H54 (cell line): Measurements from ENCODE around the gene FAM187B.

Source experiments
- DNase-seq: peaks from one replicate; pipeline ENCODE4 v3.0.0; 2011; ENCODE audit warnings: low spot score, mixed read lengths; ENCODE audit not compliant: insufficient read length
- FAIRE-seq: peaks from 3 replicates; lab custom pipeline; 2011; peaks lifted over from hg19 to GRCh38; lab: Jason Lieb, UNC
- POLR2A ChIP-seq: IDR thresholded peaks from 2 replicates; pipeline ENCODE4 v1.6.1; 2011; ENCODE audit warnings: low read depth, mild to moderate bottlenecking, low read length

Gene FAM187B

DNA sequence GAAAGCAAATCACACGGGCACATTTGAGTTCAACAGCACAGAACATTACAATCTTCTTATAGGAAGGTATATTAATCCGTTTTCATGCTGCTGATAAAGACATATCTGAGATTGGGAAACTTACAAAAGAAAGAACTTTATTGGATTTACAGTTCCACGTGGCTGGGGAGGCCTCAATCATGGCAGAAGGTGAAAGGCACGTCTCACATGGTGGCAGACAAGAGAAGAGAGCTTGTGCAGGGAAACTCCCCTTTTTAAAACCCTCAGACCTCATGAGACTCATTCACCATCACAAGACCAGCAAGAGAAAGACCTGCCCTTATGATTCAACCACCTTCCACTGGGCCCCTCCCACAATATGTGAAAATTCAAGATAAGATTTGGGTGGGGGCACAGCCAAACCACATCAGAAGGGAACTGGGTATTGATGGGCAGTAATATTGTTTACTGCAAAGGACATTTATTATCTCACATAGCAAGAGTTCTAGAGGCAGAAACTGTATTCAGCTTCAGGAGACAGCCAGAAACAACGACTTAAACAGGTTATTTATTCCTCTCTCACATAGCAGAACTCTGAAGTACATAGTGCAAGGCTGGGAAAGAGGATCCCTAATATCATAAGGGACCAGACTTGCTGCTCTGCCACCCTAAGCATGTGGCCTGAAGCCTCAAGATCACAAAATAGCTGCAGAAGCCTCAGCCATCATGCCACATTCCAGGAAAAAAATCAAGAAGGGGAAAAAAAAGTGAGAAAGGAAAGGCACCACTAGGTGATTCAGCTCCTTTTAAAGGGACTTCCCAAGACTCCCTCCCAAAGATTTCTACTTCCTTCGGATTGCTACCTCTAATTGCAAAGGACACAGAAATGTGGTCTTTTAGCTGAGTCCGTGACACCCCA, 50.9 kb downstream of the FAM187B start:
- no peak for FAIRE-seq
- no peak for TF ChIP-seq POLR2A
- no peak for DNase-seq

DNA sequence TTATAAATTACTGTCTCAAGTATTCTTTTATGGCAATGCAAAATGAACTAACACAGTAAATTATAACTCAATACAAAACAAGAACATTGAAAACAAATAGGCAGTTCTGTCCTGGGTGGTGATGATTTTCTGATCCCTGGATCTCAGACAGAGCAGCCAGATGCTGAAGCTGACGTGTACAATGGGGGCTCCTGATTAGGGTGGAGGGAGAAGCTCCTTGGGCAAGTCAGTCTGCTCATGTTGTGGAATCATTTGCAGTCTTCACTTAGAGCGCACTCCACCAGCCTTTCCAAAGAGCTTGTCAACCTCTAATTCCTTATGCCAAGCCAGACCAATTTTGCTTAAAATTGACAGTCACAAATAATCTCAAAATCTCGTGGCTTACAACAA, 52.4 kb downstream of the FAM187B start:
- DNase-seq, result no peak
- no peak for TF ChIP-seq POLR2A
- no peak for FAIRE-seq
